Transverse colon (tissue), 4 donors: ENCODE measurements around the gene PXN. TPM values are rescaled to one million over a fixed set of nuclear protein-coding genes. Genes with fewer than 3 reads are reported as not detected.
"Not testable (repeated sequence)": the region's sequence is repeated elsewhere in the genome, so short reads cannot be mapped to it uniquely, and the experiment has no call there.

ENCODE experiments used
- DNase-seq: peaks from one replicate; pipeline ENCODE4 v3.0.0-alpha.2; 2019
- H3K27ac ChIP-seq, 4 donors: fragments of 200-600 bp; sonication (generic); 2 replicates each; pipeline ENCODE4 v1.5.1; 2016 to 2018; ENCODE audit warnings: inconsistent platforms in 4 of 4
- H3K27me3 ChIP-seq: fragments of 200-600 bp; sonication (generic); 2 replicates; pipeline ENCODE4 v1.5.1; 2017; ENCODE audit warnings: inconsistent platforms
- H3K36me3 ChIP-seq, 4 donors: fragments of 200-600 bp; sonication (generic); 2 replicates each; pipeline ENCODE4 v1.5.1; 2017 to 2019; ENCODE audit warnings: inconsistent platforms in 4 of 4
- H3K4me1 ChIP-seq, 4 donors: fragments of 200-600 bp; sonication (generic); 2 replicates each; pipeline ENCODE4 v1.5.1; 2017 to 2020; ENCODE audit warnings: inconsistent platforms in 4 of 4
- H3K4me3 ChIP-seq, 4 donors: fragments of 200-600 bp; sonication (generic); 1 replicate in 1 of 4; 2 replicates in 3 of 4; pipeline versions ENCODE4 v1.5.1 to v1.6.1; 2017 to 2019; ENCODE audit warnings: inconsistent platforms in 4 of 4
- H3K9me3 ChIP-seq, 2 donors: fragments of 200-600 bp; sonication (generic); 2 replicates each; pipeline ENCODE4 v1.5.1; 2017 to 2019; ENCODE audit warnings: inconsistent platforms in 2 of 2
- EP300 ChIP-seq: sonication (generic); formaldehyde crosslinking; IDR thresholded peaks from one replicate; pipeline ENCODE4 v1.6.1; 2017; ENCODE audit warnings: antibody characterized with exemption, low read depth
- POLR2A ChIP-seq: fragments of 450-650 bp; IDR thresholded peaks from one replicate; pipeline ENCODE4 v1.6.1; 2016; ENCODE audit warnings: antibody characterized with exemption, mild to moderate bottlenecking, moderate library complexity
- POLR2AphosphoS5 ChIP-seq, 3 donors: sonication (generic); formaldehyde crosslinking; IDR thresholded peaks; one replicate each; pipeline ENCODE4 v1.6.1; 2016; ENCODE audit warnings: antibody characterized with exemption in 3 of 3
- WGBS, 2 donors: methylation state at CpG; one replicate each; pipeline ENCODE4 v1.1.5; 2018; ENCODE audit warnings: low coverage in 1 of 2; 5-methylcytosine and 5-hydroxymethylcytosine counted together
- in situ Hi-C, 4 donors: fragments of 200-750 bp; cut with MboI; loops; one replicate each; pipeline versions ENCODE4 v1.15.0 to v1.15.1; 2017; ENCODE audit warnings: low sequenced_read_pairs in 3 of 4, low pct_ligation_motif_present in 1 of 4, low pct_unique_long_range_greater_than_20kb in 1 of 4
- intact Hi-C: fragments of 100-400 bp; cut with DNase I; formaldehyde crosslinking; loops from one replicate; pipeline ENCODE4 v1.15.1; 2023; ENCODE audit warnings: low total_unique reads
- total RNA-seq, 4 donors: library from RNA; depleted of rRNA; stranded (reverse); fragments of >200 nt; gene quantifications; one replicate each; pipeline ENCODE4 v1.1.0, GENCODE V29; 2016
- TF ChIP-seq, protein P1 (sequence below), 5 experiments: fragments of 200-600 bp in 3 of 5; fragments of 450-650 bp in 2 of 5; sonication (generic) in 3 of 5; IDR thresholded peaks; 1 replicate in 2 of 5; 2 replicates in 3 of 5; pipeline ENCODE4 v1.5.1; 2016 to 2017; ENCODE audit warnings: antibody characterized with exemption in 5 of 5, inconsistent platforms in 3 of 5, mild to moderate bottlenecking in 2 of 5, moderate library complexity in 1 of 5

The PXN gene
- total RNA-seq, 4 donors from 2014 or later: 101 to 328 (median 198) TPM

DNA sequence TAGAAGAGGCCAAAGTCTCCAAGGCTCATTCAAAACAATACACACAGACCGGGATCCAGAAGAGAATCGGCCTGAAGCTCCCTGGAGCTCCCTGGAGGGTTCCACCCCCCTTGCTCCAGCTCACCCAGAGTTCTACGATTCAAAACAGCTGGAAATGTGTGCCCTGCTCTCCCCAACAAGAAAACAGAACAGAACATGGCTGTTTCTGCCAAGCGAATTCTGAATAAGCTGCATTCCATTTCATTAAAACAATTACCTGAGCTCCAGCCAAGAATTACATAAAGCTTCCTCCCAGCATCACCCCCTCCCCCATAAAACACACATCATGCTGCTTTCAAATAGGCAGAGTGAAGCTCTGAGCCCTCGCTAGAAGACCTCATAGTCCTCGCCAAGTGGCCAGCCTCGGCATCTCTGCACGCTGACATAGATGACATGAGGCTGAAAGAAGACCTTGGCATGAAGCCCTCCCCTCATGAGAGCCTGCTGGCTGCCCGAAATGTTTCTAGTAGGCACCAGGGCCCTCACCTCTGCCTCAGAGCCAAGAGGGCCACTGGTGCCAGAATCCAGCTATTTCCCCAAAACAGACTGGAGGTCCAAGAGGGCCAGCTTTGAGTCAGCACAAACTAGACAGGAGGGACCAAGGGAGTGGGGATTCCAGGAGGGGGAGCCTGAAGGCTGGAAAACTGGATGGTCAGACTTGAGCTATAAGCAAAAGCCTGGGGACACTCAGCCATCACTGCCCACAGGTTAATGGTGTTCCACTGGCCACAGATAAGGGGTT, 8.3 kb downstream of the PXN start:
- no peak for DNase-seq
- intact Hi-C loops (no loop called here), in situ Hi-C loops (no loop called here)
- Histone ChIP-seq H3K27ac (peak overlapping the region; percentile 73 to 87 (median 80)), H3K27me3 (no peaks in the 10 kb centered on the region), H3K4me1 (peaks cover 24 to 91% (median 42%) of the 10 kb centered on the region in 4 donors), H3K9me3 (no peaks in the 10 kb centered on the region), H3K36me3 (no peaks in the 10 kb centered on the region), H3K4me3 (no peak overlapping the region)
- 66% methylated on average over 9 of the region's 9 CpGs; no CpG with 5 or more reads in 1 of the 2 donors for WGBS, 2 donors
- TF ChIP-seq POLR2AphosphoS5 (IDR thresholded peaks at IDR 0.05): peak in 2 of 3 donors; percentile 12 to 18
- TF ChIP-seq POLR2A: no peak
- no peak for TF ChIP-seq EP300
- TF ChIP-seq, protein P1, sequence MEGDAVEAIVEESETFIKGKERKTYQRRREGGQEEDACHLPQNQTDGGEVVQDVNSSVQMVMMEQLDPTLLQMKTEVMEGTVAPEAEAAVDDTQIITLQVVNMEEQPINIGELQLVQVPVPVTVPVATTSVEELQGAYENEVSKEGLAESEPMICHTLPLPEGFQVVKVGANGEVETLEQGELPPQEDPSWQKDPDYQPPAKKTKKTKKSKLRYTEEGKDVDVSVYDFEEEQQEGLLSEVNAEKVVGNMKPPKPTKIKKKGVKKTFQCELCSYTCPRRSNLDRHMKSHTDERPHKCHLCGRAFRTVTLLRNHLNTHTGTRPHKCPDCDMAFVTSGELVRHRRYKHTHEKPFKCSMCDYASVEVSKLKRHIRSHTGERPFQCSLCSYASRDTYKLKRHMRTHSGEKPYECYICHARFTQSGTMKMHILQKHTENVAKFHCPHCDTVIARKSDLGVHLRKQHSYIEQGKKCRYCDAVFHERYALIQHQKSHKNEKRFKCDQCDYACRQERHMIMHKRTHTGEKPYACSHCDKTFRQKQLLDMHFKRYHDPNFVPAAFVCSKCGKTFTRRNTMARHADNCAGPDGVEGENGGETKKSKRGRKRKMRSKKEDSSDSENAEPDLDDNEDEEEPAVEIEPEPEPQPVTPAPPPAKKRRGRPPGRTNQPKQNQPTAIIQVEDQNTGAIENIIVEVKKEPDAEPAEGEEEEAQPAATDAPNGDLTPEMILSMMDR (IDR thresholded peaks at IDR 0.05): no peak

DNA sequence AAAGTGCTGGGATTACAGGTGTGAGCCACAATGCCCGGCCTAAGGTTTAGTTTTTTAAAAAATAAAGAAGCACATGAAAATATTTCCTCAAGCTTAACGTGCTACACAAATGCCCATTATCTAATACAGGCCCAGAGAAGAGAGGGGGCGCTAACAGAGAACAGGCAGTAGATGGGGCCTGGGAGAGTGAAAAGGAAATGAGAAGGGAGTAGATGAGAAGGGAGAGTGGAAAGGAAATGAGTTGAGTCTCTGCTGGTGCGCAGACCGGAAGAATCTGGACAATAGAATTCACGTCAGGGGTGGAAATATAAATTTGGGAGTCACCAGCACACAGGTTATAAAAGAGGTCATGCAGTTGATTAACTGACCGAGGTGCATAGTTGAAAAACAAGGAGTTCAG, 10.7 kb downstream of the PXN start:
- peak overlapping the region; percentile 29 to 87 (median 78) for H3K27ac ChIP-seq
- peaks cover 24 to 90% (median 47%) of the 10 kb centered on the region in 4 donors for H3K4me1 ChIP-seq
- WGBS, 2 donors: 82 to 91% methylated on average over 7 of the region's 7 CpGs
- no peak for DNase-seq
- intact Hi-C loops: no loop called here
- H3K4me3 ChIP-seq: no peak overlapping the region
- in situ Hi-C loops: no loop called here
- no peaks in the 10 kb centered on the region for H3K27me3 ChIP-seq
- H3K36me3 ChIP-seq: no peaks in the 10 kb centered on the region
- no peaks in the 10 kb centered on the region for H3K9me3 ChIP-seq
- TF ChIP-seq, protein P1 (IDR thresholded peaks at IDR 0.05): no peak
- TF ChIP-seq EP300 (no peak), POLR2AphosphoS5 (IDR thresholded peaks at IDR 0.05) (no peak), POLR2A (no peak)

DNA sequence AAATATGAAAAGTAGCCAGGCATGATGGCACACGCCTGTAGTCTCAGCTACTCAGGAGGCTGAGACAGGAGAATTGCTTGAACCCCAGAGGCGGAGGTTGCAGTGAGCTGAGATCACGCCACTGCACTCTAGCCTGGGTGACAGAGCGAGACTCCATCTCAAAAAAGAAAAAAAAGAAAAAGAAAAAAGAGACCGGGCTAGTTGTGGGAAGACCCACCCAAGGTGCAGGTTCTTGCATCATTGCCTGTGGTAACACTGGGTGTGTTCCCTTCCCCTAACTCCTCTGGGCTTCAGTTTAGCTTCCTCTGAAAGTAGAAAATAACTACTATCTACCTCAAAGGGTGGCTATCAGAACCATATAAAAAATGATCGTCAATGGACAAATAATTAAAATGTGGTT, 12.2 kb downstream of the PXN start:
- intact Hi-C loops, H3K9me3 ChIP-seq, H3K27me3 ChIP-seq, in situ Hi-C loops, H3K4me3 ChIP-seq, DNase-seq, H3K36me3 ChIP-seq: not testable (repeated sequence)
- Histone ChIP-seq H3K27ac (peak overlapping the region; percentile 36 to 87 (median 78)), H3K4me1 (peaks cover 31 to 89% (median 41%) of the 10 kb centered on the region in 4 donors)
- WGBS, 2 donors: 62 to 75% methylated on average over 5 to 6 of the region's 6 CpGs

DNA sequence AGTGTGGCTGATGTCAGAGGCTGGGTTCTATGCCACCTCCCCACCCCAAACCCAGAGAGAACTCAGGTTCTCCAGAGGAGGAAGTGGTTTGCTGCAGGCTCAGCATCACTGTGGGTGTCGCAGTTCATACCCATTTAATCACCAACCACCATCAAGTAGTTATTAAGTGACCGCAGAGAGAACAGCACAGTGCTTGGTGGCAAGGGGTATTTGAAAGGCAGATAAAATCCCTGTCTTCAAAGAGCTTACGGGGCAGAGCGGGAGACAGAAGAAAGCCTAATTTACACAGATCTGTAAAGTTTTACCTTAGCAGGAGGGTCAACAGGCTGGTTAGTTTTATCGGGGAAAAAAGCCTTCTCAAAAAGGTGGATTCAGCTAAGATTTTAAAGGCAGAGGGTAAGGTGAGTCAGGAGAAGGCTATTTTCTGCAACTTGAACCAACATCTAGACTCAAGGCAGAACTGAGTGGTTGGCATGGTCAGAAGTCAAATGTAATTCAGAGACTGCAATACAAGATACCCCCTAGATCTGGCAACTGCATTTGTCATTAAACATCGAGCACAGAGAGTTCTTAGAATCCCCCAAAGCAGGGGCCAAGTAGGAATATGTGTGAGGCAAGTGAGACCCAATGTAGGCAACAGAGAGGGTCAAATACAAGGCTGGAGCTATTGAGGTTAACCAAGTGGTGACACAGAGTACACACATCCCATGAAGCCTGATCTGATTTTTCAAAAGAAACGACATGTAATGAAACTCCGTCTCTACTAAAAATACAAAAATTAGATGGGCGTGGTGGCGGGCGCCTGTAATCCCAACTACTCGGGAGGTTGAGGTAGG, 13.2 kb downstream of the PXN start:
- H3K9me3 ChIP-seq: no peaks in the 10 kb centered on the region
- peaks cover 24 to 88% (median 43%) of the 10 kb centered on the region in 4 donors for H3K4me1 ChIP-seq
- H3K36me3 ChIP-seq: no peaks in the 10 kb centered on the region
- H3K4me3 ChIP-seq: no peak overlapping the region
- WGBS, 2 donors: 73 to 76% methylated on average over 6 to 12 of the region's 12 CpGs
- no peaks in the 10 kb centered on the region for H3K27me3 ChIP-seq
- intact Hi-C loops (no loop called here), in situ Hi-C loops (no loop called here)
- DNase-seq: no peak
- TF ChIP-seq, protein P1 (IDR thresholded peaks at IDR 0.05): no peak
- TF ChIP-seq EP300: no peak
- peak in 1 of 3 donors; percentile 6 for TF ChIP-seq POLR2AphosphoS5 (IDR thresholded peaks at IDR 0.05)
- H3K27ac ChIP-seq: peak overlapping the region; percentile 11 to 87 (median 16)

DNA sequence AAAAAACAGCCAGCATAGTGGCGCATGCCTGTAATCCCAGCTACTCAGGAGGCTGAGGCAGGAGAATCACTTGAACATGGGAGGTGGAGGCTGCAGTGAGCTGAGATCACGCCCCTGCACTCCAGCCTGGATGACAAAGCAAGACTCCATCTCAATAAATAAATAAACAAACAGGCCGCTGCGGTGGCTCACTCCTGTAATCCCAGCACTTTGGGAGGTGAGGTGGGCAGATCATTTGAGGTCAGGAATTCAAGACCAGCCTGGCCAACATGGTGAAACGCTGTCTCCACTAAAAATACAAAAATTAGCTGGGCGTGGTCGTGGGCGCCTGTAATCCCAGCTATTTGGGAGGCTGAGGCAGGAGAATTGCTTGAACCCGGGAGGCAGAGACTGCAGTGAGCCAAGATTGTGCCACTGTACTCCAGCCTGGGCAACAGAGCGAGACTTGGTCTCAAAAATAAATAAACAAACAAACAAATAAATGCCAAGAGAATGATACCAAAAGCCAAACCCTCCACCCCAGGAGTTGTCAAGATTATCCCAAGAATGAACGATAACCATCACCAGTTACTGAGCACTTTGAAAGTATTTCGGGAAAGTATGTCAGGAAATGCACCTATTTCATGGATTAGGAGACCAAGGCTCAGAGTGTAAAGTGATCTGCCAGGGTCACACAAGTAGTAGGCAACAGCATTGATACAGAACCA, 14.0 kb downstream of the PXN start:
- H3K9me3 ChIP-seq, H3K36me3 ChIP-seq, in situ Hi-C loops, H3K27me3 ChIP-seq, intact Hi-C loops, DNase-seq, H3K4me3 ChIP-seq: not testable (repeated sequence)
- peak overlapping the region; percentile 15 to 87 (median 49) for H3K27ac ChIP-seq
- H3K4me1 ChIP-seq: peaks cover 18 to 88% (median 41%) of the 10 kb centered on the region in 4 donors
- WGBS, 2 donors: 85 to 93% methylated on average over 3 to 12 of the region's 12 CpGs
